HG02571 (cell line): ENCODE measurements around the gene DGLUCY.
"Not testable (repeated sequence)": the region's sequence is repeated elsewhere in the genome, so short reads cannot be mapped to it uniquely, and the experiment has no call there.

Source experiments
- ATAC-seq: cut with Tn5 transposase; IDR thresholded peaks from one replicate; pipeline ENCODE4 v1.9.1; 2021; ENCODE audit warnings: mild to moderate bottlenecking, moderate library complexity; ENCODE audit not compliant: unreplicated experiment

Gene DGLUCY

GRCh38 chr14:91164676-91165075 is 50.8 kb downstream of the DGLUCY start:
- ATAC-seq, result no peak

GRCh38 chr14:91167380-91167770 is 53.5 kb downstream of the DGLUCY start:
- ATAC-seq, result no peak

- ATAC-seq, result no peak
These were observed 56.1 kb downstream of the DGLUCY start for GRCh38 chr14:91169951-91170350.

GRCh38 chr14:91170504-91171121 is 56.7 kb downstream of the DGLUCY start:
- ATAC-seq, result no peak

GRCh38 chr14:91171291-91171690 is 57.4 kb downstream of the DGLUCY start:
- ATAC-seq, result no peak

- ATAC-seq, result no peak
These were observed 59.4 kb downstream of the DGLUCY start for GRCh38 chr14:91173221-91173670.

GRCh38 chr14:91173904-91174303 is 60.0 kb downstream of the DGLUCY start:
- ATAC-seq, result no peak

GRCh38 chr14:91175291-91176201 is 61.7 kb downstream of the DGLUCY start:
- ATAC-seq, result no peak

- ATAC-seq, result no peak
These were observed 63.5 kb downstream of the DGLUCY start for GRCh38 chr14:91177073-91178034.

GRCh38 chr14:91180611-91181010 is 66.7 kb downstream of the DGLUCY start:
- no peak for ATAC-seq

GRCh38 chr14:91182753-91183152 is 68.9 kb downstream of the DGLUCY start:
- ATAC-seq, result not testable (repeated sequence)

GRCh38 chr14:91184559-91184958 is 70.7 kb downstream of the DGLUCY start:
- ATAC-seq, result no peak

- ATAC-seq, result no peak
These were observed 71.8 kb downstream of the DGLUCY start for GRCh38 chr14:91185721-91186120.

GRCh38 chr14:91186515-91187066 is 72.7 kb downstream of the DGLUCY start:
- no peak for ATAC-seq

GRCh38 chr14:91187271-91187670 is 73.4 kb downstream of the DGLUCY start:
- ATAC-seq, result no peak

- no peak for ATAC-seq
These were observed 77.0 kb downstream of the DGLUCY start for GRCh38 chr14:91190853-91191252.

GRCh38 chr14:91193069-91193468 is 79.2 kb downstream of the DGLUCY start:
- no peak for ATAC-seq

- no peak for ATAC-seq
These were observed 82.0 kb downstream of the DGLUCY start for GRCh38 chr14:91195881-91196280.

- ATAC-seq, result no peak
These were observed 83.8 kb downstream of the DGLUCY start for GRCh38 chr14:91197631-91198030.

GRCh38 chr14:91200802-91201201 is 86.9 kb downstream of the DGLUCY start:
- ATAC-seq, result not testable (repeated sequence)
